CD4-positive, alpha-beta T cell treated with Interleukin-17A for 1 hour (primary cell): Measurements from ENCODE around the gene CIT.

Experiments
- DNase-seq: peaks from one replicate; pipeline ENCODE4 v3.0.0-alpha.2; 2020

The CIT gene

GRCh38 chr12:119842380-119842779 is 34.7 kb downstream of the CIT start:
- DNase-seq: no peak

DNA sequence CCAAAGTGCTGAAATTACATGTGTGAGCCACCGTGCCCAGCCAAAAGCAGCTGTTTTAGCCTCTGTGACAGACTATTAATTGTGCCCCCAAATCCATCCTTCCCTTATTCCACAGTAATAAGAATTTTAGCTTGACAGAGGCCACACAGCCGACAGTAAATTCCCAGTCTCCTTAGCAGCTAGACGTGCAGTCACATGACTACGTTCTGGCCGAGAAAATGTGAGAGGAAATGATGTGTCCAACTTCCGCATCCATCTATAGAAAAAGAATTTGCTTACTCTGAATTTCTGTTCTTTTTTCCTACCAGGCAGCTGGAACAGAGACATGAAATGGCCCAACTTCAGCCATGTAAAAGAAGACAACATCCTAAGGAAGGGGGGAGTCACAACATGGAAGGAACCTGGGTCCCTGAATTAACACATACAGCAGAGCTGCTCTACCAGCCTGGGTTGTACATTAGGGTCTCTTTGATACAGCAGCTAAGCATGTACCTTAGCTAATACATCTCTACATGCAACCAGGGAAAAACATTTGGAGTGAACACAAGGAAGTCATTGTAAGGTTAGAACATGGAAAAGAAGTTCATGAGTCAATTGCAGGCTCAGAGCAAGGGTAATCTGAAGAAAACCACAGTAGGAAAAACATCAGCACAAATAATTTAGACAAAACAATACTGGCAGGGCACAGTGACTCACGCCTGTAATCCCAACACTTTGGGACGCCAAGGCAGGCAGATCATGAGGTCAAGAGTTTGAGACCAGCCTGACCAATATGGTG is 35.5 kb downstream of the CIT start:
- DNase-seq: no peak

DNA sequence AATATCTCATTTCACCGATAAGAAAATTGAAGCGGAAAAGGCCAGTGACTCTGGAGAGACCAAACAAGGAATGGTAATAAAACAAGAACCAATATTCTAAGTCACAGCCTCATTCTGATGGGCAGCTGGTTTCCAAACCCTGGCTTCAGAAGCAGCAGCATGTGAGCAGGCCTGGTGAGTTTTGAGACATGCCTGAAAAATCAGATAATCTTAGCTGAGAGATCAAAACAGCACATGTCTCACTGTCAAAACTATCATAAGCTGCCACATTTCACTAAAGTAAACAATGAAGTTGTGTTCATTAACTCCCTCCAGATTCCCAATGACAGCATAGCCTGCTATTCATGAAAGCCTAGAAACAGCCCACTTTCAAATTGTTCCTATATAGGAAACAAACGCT is 36.5 kb downstream of the CIT start:
- no peak for DNase-seq

DNA sequence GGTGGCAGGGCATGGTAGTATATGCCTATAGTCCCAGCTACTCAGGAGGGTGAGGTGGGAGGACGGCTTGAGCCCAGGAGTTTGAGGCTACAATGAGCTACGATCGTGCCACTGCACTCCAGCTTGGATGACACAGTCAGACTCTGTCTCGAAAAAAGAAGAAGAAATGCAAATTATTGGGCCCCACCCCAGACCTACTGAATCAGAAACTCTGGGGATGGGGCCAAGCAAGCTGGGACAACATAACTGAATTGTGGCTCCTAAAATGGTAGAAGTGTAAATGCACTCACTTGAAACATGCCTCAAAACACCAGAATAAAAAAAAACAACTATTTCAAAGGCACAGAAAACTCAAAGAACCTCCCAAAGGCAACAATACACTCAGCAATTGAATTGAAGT is 37.0 kb downstream of the CIT start:
- no peak for DNase-seq

DNA sequence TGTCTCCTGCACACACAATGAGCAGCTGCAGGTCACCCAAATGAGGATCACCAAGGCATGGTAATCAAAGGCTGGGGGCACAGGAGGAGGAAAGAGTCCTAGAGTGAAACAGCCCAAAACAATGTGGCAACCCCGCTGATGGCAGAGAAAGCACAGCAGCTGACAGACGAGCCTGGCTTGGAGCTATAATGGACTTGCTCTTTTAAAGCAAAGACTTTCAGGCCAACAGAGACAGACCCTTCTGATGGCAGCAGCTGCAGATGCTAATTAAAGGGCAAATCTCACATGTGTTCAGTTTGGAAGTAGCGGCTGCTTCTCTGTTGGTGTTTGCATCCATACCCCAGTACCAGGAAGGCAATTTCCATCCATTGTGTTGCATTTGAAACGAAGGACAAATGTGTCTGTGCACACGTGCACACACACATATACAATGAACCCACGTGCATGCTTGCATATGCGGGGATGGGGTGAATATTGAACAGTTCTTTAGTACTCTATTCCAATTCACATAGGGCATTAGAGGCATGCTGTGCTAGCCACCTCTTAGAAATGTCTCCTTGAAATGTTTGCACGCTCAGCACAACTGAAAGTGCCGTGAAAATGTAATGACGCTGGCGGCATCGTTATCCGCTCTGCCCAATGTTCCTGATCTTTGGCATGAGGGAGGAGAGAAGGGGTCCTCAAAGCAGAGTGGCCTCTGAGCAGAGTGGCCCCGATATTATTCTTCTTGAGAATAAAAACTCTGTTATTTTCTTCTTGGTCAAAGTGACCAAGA is 38.1 kb downstream of the CIT start:
- no peak for DNase-seq

DNA sequence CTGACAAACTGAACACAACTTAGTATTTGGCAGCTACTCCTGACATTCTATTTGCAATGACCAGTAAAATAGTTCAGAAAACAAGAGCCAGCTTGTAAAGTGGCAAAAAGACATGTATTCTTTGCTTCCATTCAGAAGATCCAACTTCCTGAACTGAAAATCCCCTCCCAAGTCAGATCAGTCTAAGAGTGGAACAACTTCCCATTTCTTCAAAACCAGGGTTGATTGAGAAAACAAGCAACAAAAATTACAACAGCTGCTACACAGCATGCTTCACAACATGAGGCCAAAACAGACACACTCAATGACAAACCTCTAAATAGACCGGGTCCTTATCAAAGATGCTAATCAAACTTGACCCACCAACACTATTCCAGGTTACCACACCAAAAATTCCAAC is 40.3 kb downstream of the CIT start:
- no peak for DNase-seq

- no peak for DNase-seq
These were observed 42.1 kb downstream of the CIT start for GRCh38 chr12:119835068-119835467.

GRCh38 chr12:119829439-119829838 is 47.7 kb downstream of the CIT start:
- no peak for DNase-seq

GRCh38 chr12:119828300-119828699 is 48.8 kb downstream of the CIT start:
- DNase-seq: peak; percentile 28

GRCh38 chr12:119827760-119828159 is 49.4 kb downstream of the CIT start:
- no peak for DNase-seq

DNA sequence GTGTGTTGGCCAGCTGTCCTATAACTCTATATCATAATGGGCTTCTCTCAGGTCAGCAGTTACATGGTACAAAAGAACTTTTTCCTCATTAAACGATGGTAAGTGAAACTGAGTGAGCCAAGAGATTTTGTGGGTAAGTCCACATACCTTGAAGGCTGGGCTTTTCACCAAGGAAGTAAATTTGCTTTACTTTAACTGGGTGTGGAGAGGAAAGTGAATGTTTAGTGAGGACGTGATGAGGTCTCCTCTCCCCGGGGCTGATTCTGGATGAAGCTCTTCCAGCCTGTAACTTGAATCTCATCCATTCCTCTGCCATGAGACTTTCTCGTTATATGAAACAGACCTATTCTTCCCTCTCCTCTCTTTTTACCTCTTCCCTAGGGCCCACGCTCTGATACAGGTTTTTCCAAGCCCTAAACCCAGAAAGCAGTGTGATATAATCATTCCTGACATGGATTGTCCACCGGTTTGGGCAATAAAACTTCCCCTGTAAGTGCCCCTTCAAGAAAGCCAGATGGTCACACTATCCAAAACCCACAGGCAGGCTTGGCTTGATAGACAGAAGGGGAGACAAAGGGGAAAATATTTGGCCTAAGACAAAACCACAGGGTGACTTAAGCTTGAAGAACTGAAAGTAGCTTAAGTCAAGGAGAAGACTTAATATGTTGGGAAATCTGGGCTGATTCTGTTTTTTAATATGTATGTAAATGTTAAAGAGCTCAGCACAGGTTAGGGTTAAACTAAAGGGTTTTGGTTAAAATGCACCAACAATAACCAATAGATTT is 50.3 kb downstream of the CIT start:
- DNase-seq: no peak

GRCh38 chr12:119825262-119825661 is 51.9 kb downstream of the CIT start:
- DNase-seq: no peak

GRCh38 chr12:119822046-119822445 is 55.1 kb downstream of the CIT start:
- no peak for DNase-seq

DNA sequence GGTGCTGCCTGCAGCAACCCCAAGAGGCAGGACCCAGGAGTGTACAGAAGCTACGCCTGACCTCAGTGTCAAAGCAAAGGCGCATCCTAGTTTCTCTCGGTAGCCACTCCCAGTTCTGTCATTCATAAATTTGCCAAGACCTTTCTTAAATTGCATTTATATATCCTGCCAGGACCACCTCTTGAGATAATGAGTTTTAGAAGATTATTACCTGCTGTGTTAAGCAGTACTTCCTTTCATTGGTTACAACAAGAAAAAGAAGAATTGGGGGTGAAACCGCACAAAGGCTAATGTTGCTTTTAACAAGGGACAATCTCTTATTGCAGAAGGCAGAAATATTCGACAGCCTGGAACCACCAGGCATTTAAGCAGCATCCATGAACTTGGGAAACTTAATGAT is 57.8 kb downstream of the CIT start:
- DNase-seq: no peak

DNA sequence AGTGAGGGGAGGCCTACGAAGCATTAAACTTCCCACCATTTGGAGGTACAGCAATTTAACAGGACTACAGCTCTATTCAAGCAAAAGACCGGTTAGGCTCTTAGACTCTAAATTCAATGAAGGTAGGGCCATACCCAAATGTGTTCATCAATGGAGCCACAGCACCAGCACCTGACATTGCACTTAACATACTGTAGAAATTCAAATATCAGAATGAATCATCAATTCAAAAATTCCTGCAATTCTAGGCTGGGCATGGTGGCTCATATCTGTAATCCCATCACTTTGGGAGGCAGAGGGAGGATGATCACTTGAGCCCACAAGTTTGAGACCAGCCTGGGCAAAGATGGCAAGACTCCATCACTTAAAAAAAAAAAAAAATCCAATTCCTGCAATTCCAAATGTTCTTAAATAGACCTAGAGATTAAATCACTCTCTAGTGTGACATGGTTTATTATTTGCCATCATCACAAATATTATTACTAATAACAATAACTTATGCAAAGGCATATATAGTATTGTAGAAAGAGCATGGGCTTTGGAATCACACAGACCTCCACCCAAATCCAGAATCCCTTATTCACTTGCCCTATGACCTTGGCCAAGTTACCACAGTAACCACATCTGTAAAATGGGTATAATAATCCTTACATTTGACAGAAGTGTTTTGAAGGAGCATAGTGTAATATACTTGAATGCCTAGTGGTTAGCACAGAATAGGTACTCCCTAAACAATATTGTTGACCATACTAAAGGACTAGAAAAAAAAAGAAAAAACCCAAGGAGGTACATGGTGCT is 59.4 kb downstream of the CIT start:
- DNase-seq: no peak

- DNase-seq: peak; percentile 1
These were observed 68.1 kb downstream of the CIT start for GRCh38 chr12:119809023-119809422.

GRCh38 chr12:119808441-119808840 is 68.7 kb downstream of the CIT start:
- DNase-seq: no peak

GRCh38 chr12:119807380-119807779 is 69.7 kb downstream of the CIT start:
- no peak for DNase-seq

GRCh38 chr12:119804011-119804641 is 73.0 kb downstream of the CIT start:
- DNase-seq: no peak

- no peak for DNase-seq
These were observed 73.7 kb downstream of the CIT start for GRCh38 chr12:119803381-119803791.

DNA sequence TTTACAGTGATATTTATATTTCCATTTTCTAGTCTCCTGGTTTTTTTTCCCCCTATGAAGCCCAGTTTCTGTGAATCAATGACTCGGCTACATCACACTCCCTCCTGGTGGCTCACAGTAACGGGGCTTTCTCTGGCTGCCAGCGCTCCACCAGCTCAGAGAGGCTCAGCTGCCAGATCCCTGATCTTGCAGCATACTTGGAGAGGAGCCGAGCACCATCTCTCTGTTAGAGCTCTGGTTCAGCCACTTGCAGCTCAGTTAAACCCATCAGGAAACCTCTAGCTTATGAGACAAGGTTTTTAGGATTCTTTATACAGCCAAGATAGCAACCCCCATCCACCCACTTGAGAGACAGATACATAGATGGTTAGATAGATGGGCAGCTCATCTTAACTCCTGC is 74.6 kb downstream of the CIT start:
- DNase-seq: no peak

DNA sequence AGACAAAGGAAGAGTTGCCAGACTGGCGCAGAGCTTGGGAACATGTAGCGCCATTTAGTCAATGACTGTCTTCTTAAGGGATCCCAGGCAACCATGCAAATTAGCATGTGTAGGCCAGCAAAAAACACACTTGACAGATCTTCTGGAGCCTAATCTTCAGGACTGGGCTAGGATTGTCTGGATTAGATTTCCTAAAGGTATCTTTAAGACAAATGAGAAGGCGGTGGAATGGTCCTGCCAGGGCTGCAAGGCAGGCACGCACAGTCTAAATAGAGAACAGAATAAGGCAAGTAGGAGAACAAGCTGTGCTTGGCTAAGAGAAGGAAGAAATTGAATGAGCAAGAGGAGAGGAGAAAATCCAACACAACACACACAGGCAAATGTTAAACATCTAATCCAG is 80.0 kb downstream of the CIT start:
- no peak for DNase-seq
